Activated T-helper 1 cell treated with anti-CD3 and anti-CD28 coated beads, Interleukin-12 subunit alpha, Interleukin-12 subunit beta, Interleukin-2, Interleukin-4 antibody, amounts not matched to agents 30 ng/mL and 10 ng/mL and 1 ng/mL, durations not matched to agents 14 hours and 24 hours and 36 hours (primary cell): Measurements from ENCODE around the gene CHST7. TPM values are rescaled to one million over a fixed set of nuclear protein-coding genes. Genes with fewer than 3 reads are reported as not detected.

ENCODE experiments used
- DNase-seq: peaks from one replicate; pipeline ENCODE4 v3.0.0; 2021; ENCODE audit warnings: low spot score
- H3K27ac Mint-ChIP-seq: one replicate; pipeline ENCODE4 v1.8.0; 2021; ENCODE audit warnings: mild to moderate bottlenecking, mixed read lengths
- H3K27me3 Mint-ChIP-seq: one replicate; pipeline ENCODE4 v1.8.0; 2022; ENCODE audit warnings: mild to moderate bottlenecking, moderate library complexity, mixed read lengths; ENCODE audit not compliant: insufficient read depth
- H3K36me3 Mint-ChIP-seq: one replicate; pipeline ENCODE4 v1.8.0; 2021; ENCODE audit warnings: low read depth, mixed read lengths
- H3K4me1 Mint-ChIP-seq: one replicate; pipeline ENCODE4 v1.8.0; 2021; ENCODE audit warnings: low read depth, mixed read lengths
- H3K4me3 Mint-ChIP-seq: one replicate; pipeline ENCODE4 v1.8.0; 2021; ENCODE audit warnings: mild to moderate bottlenecking, moderate library complexity, mixed read lengths
- H3K9me3 Mint-ChIP-seq: one replicate; pipeline ENCODE4 v1.8.0; 2021; ENCODE audit warnings: mixed read lengths
- intact Hi-C: fragments of 100-400 bp; cut with micrococcal nuclease; formaldehyde crosslinking; loops from one replicate; pipeline ENCODE4 v1.15.1; 2024
- total RNA-seq: library from RNA; stranded (reverse); gene quantifications from 2 replicates; pipeline ENCODE4 v1.2.3, GENCODE V29; 2022

The CHST7 gene
- total RNA-seq, 1 donor from 2014 or later: 5.2 TPM

- intact Hi-C loops: loop anchor here (1.0 to 2.0 kb wide), 3 partner anchors 87 to 241 kb away; no protein-coding TSS in a partner anchor
- no peaks in the 10 kb centered on the region for H3K27me3 Mint-ChIP-seq
Observed at GRCh38 chrX:46554942-46555341, 18.6 kb upstream of the CHST7 start.

DNA sequence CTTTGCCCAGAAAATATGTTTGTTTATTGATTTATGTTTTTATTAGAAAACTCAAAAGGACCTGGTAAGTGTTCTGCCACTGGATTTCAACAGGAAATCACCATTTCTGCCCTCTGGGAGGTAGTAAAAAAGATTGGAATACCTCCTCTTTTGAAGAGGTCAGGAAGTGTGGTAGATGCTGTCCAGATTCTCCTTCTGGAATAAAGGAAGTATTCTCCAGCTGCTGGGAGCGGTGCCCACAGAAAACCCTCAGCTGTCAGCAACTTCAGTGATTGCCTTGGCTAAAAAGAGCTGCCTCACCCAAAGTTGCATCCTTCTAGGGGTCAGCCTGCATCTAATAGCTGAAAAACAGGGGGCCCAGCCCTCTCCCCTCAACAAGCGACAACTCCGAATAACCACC lies 14.5 kb upstream of the CHST7 start:
- intact Hi-C loops: no loop called here
- peaks cover 1% of the 10 kb centered on the region for H3K27me3 Mint-ChIP-seq
- no peak for DNase-seq
- peaks cover 16% of the 10 kb centered on the region for H3K4me1 Mint-ChIP-seq
- H3K36me3 Mint-ChIP-seq: no peaks in the 10 kb centered on the region
- H3K4me3 Mint-ChIP-seq: no peak overlapping the region
- no peak overlapping the region for H3K27ac Mint-ChIP-seq
- H3K9me3 Mint-ChIP-seq: no peaks in the 10 kb centered on the region

More at GRCh38 chrX:46554942-46555341, 18.6 kb upstream of the CHST7 start:
- H3K36me3 Mint-ChIP-seq: peaks cover 2% of the 10 kb centered on the region
- no peak overlapping the region for H3K27ac Mint-ChIP-seq
- no peaks in the 10 kb centered on the region for H3K9me3 Mint-ChIP-seq
- no peak overlapping the region for H3K4me3 Mint-ChIP-seq
- H3K4me1 Mint-ChIP-seq: no peaks in the 10 kb centered on the region
- DNase-seq: no peak

DNA sequence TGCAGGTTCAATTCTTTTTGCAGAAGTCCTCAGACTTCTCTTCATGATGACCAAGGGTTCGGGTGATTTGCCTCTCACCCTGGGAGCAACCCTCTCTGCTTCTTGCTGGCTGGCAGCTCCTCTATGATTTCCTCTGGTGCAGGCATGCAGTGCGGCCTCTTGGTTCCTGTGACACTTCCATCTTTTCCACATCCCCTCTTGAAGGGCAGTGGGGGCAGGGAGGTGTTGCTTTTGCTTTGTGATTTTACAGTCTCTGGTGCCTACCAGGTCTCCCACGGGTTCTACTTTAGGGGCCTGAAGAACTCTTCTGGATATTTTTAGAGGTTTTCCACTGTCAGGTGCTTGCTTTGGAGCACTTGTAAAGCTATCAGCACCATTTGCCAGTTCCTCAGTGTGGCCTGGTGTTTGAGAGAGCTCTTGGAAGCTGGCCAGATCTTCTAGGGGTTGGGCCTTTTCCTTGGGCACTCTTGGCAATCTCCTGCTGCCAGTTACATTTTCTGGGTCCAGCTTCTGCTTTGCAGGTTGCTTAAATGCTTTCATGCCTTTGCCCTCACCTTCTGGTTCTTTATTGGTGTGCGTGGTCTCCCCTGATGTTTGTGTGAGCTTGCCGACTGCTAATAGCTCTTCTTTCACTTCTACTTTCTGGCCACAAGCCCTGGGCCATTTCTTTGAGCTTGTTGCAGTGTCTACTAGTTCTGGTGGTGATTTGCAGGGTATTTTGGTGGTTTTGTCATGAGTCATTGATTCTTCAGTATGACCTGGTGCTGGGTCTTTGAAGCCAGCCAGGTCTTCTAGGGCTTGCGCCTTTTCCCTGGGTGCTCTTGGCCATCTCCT lies 11.5 kb upstream of the CHST7 start:
- H3K4me3 Mint-ChIP-seq: no peak overlapping the region
- peaks cover 2% of the 10 kb centered on the region for H3K36me3 Mint-ChIP-seq
- DNase-seq: no peak
- peaks cover 16% of the 10 kb centered on the region for H3K4me1 Mint-ChIP-seq
- no peaks in the 10 kb centered on the region for H3K9me3 Mint-ChIP-seq
- H3K27me3 Mint-ChIP-seq: peaks cover 1% of the 10 kb centered on the region
- no peak overlapping the region for H3K27ac Mint-ChIP-seq
- intact Hi-C loops: no loop called here

DNA sequence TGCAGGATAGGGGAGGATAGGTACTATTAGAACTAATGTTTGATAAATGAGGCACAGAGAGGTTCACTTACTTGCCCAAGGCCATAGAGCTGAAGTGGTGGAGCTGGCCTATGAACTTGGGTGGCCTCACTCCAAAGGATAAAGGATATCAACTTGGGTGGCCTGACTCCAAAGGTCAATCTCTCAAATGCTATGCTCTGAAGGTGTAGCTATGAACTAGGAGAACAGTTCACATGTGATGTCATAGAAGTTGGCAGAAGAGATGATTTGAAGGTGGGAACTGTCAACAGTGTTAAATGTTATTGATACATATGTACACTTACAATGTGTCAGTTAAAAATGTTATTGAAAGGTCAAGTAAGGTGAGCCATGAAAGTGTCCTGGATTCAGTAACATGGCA lies 6.2 kb upstream of the CHST7 start:
- no peak for DNase-seq
- peaks cover 4% of the 10 kb centered on the region for H3K36me3 Mint-ChIP-seq
- no peaks in the 10 kb centered on the region for H3K9me3 Mint-ChIP-seq
- no peak overlapping the region for H3K27ac Mint-ChIP-seq
- intact Hi-C loops: no loop called here
- H3K27me3 Mint-ChIP-seq: no peaks in the 10 kb centered on the region
- H3K4me1 Mint-ChIP-seq: peaks cover 13% of the 10 kb centered on the region
- no peak overlapping the region for H3K4me3 Mint-ChIP-seq

DNA sequence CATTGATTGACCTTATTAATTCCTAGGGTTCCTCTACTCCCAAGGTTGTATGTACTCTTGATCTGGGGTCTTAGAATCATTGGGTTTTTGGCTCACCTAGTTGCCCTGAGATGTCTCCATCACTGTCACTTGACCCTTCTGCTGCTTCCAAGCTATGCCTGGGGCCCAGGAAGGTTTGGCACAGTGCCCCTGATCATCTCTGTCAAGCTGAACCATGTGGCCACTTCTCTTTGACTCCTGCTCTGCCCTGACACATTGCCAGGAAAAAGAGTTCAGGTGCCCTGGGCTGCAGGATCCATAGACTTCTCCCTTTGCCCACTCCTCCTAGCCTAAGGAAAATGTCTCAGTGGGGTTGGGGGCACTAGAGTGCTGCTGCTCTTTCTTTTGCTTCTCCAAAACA lies 3.9 kb upstream of the CHST7 start:
- Mint-ChIP-seq H3K4me1 (peaks cover 19% of the 10 kb centered on the region), H3K4me3 (no peak overlapping the region), H3K27ac (no peak overlapping the region), H3K36me3 (peaks cover 2% of the 10 kb centered on the region), H3K9me3 (no peaks in the 10 kb centered on the region), H3K27me3 (no peaks in the 10 kb centered on the region)
- intact Hi-C loops: loop anchor here (5.0 to 10.0 kb wide), 3 partner anchors 223 to 795 kb away; partner anchors contain the start of gene RP2
- DNase-seq: no peak

- H3K4me1 Mint-ChIP-seq: peaks cover 25% of the 10 kb centered on the region
- peak overlapping the region; percentile 66 for H3K4me3 Mint-ChIP-seq
- no peaks in the 10 kb centered on the region for H3K27me3 Mint-ChIP-seq
- DNase-seq: no peak
- peak overlapping the region; percentile 91 for H3K27ac Mint-ChIP-seq
- intact Hi-C loops: loop anchor here (1.0 to 10.0 kb wide), 7 partner anchors 16 to 797 kb away; partner anchors contain the start of gene RP2
- H3K36me3 Mint-ChIP-seq: peaks cover 4% of the 10 kb centered on the region
- H3K9me3 Mint-ChIP-seq: no peaks in the 10 kb centered on the region
Observed at GRCh38 chrX:46571423-46572339, 1.9 kb upstream of the CHST7 start.

- Mint-ChIP-seq H3K27me3 (no peaks in the 10 kb centered on the region), H3K9me3 (no peaks in the 10 kb centered on the region), H3K27ac (peak overlapping the region; percentile 91), H3K36me3 (peaks cover 9% of the 10 kb centered on the region), H3K4me1 (peaks cover 32% of the 10 kb centered on the region), H3K4me3 (peak overlapping the region; percentile 80)
- intact Hi-C loops: loop anchor here (1.0 to 10.0 kb wide), 7 partner anchors 15 to 798 kb away; partner anchors contain the start of gene RP2
- DNase-seq: no peak
Observed at GRCh38 chrX:46572340-46572936, 1.1 kb upstream of the CHST7 start.

DNA sequence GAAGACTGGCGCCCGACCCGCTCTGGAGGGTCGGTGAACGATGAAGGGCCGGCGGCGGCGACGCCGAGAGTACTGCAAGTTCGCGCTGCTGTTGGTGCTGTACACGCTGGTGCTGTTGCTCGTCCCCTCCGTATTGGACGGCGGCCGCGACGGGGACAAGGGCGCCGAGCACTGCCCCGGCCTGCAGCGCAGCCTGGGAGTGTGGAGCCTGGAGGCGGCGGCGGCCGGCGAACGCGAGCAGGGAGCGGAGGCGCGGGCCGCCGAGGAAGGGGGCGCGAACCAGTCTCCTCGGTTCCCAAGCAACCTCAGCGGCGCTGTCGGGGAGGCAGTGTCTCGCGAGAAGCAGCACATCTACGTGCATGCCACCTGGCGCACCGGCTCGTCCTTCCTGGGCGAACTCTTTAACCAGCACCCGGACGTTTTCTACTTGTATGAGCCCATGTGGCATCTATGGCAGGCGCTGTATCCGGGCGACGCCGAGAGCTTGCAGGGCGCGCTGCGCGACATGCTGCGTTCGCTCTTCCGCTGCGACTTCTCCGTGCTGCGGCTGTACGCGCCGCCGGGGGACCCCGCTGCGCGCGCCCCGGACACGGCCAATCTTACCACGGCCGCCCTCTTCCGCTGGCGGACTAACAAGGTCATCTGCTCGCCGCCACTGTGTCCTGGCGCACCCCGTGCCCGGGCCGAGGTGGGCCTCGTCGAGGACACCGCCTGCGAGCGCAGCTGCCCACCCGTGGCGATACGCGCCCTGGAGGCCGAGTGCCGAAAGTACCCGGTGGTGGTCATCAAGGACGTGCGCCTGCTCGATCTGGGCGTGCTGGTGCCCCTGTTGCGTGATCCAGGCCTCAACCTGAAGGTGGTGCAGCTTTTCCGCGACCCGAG lies 568 bp downstream of the CHST7 start:
- peak overlapping the region; percentile 80 for H3K4me3 Mint-ChIP-seq
- no peaks in the 10 kb centered on the region for H3K9me3 Mint-ChIP-seq
- peak; percentile 50 for DNase-seq
- no peaks in the 10 kb centered on the region for H3K27me3 Mint-ChIP-seq
- H3K27ac Mint-ChIP-seq: peak overlapping the region; percentile 61
- H3K4me1 Mint-ChIP-seq: peaks cover 39% of the 10 kb centered on the region
- intact Hi-C loops: loop anchor here (1.0 to 10.0 kb wide), 9 partner anchors 29 to 799 kb away; partner anchors contain the start of genes RP2, SLC9A7 and ZNF674
- H3K36me3 Mint-ChIP-seq: peaks cover 15% of the 10 kb centered on the region

- Mint-ChIP-seq H3K27ac (no peak overlapping the region), H3K36me3 (peaks cover 17% of the 10 kb centered on the region)
- intact Hi-C loops: loop anchor here (5.0 to 10.0 kb wide), 3 partner anchors 217 to 800 kb away; partner anchors contain the start of gene RP2
Observed at GRCh38 chrX:46574774-46575381, 1.3 kb downstream of the CHST7 start.

DNA sequence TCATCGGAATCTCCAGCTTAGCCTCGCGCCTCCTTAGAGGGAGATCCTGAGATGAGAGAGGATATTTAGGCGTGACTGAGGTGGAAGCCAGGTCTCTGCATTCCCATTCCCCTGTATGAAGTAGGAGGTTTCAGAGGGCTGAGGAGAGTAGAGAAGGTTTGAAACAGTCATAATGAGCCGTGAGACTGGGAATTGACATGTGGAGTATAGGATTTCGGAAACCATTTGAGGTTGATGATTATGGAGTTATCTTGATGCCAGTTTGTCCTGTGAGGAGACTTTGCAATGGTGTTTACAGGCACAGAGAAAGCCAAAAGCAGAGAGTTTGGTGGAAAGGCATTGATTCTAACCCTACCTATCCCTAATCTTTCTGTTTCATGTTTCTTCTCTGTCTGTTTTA lies 2.0 kb downstream of the CHST7 start:
- Mint-ChIP-seq H3K4me1 (peaks cover 44% of the 10 kb centered on the region), H3K9me3 (no peaks in the 10 kb centered on the region), H3K4me3 (peak overlapping the region; percentile 76), H3K27ac (peak overlapping the region; percentile 23), H3K27me3 (no peaks in the 10 kb centered on the region), H3K36me3 (peaks cover 17% of the 10 kb centered on the region)
- intact Hi-C loops: loop anchor here (10.0 kb wide), 1 partner anchor 801 kb away; no protein-coding TSS in a partner anchor
- no peak for DNase-seq

More at GRCh38 chrX:46574774-46575381, 1.3 kb downstream of the CHST7 start:
- DNase-seq: peak; percentile 32
- Mint-ChIP-seq H3K4me1 (peaks cover 44% of the 10 kb centered on the region), H3K27me3 (no peaks in the 10 kb centered on the region), H3K4me3 (peak overlapping the region; percentile 80), H3K9me3 (no peaks in the 10 kb centered on the region)

GRCh38 chrX:46575991-46576392 lies 2.4 kb downstream of the CHST7 start:
- peak overlapping the region; percentile 76 for H3K4me3 Mint-ChIP-seq
- H3K36me3 Mint-ChIP-seq: peaks cover 17% of the 10 kb centered on the region
- no peaks in the 10 kb centered on the region for H3K27me3 Mint-ChIP-seq
- peak overlapping the region; percentile 57 for H3K27ac Mint-ChIP-seq
- no peak for DNase-seq
- intact Hi-C loops: loop anchor here (10.0 kb wide), 1 partner anchor 801 kb away; no protein-coding TSS in a partner anchor
- peaks cover 44% of the 10 kb centered on the region for H3K4me1 Mint-ChIP-seq
- no peaks in the 10 kb centered on the region for H3K9me3 Mint-ChIP-seq
